ENCODE measurements around the gene RNF113B. TPM values are rescaled to one million over a fixed set of nuclear protein-coding genes. Genes with fewer than 3 reads are reported as not detected.

The RNF113B gene
- total RNA-seq, 1 experiment from 2014 or later = not detected

GRCh38 chr13:98224557-98224956, 47.5 kb upstream of the RNF113B start:
- DNase-seq (ENCODE audit: unreplicated experiment) = no peak
- intact Hi-C loops (cut with micrococcal nuclease) = no loop called here
- H3K9me3 Mint-ChIP-seq (ENCODE audit: unreplicated experiment) = no peaks in the 10 kb centered on the region
- CTCF ChIA-PET = interaction anchor here (0.6 kb wide), 2 partner anchors 74 to 303 kb away, joined by 3 read pairs; no protein-coding TSS in a partner anchor
- H3K4me1 Mint-ChIP-seq (ENCODE audit: insufficient read depth, unreplicated experiment) = no peaks in the 10 kb centered on the region
- no peak overlapping the region for H3K27ac Mint-ChIP-seq (ENCODE audit: low read depth, unreplicated experiment)
- H3K36me3 Mint-ChIP-seq (ENCODE audit: insufficient read depth, unreplicated experiment) = no peaks in the 10 kb centered on the region
- no TSS peak for BruUV-seq (replicated peaks)
- POLR2A ChIA-PET = interaction anchor here (1.0 kb wide), 1 partner anchor 8 kb away, joined by 3 read pairs; no protein-coding TSS in a partner anchor
- no peak overlapping the region for H3K4me3 Mint-ChIP-seq (ENCODE audit: unreplicated experiment)
- TF ChIP-seq CTCF (IDR thresholded peaks at IDR 0.05; ENCODE audit: unreplicated experiment) = no peak
- no peaks in the 10 kb centered on the region for H3K27me3 Mint-ChIP-seq (ENCODE audit: insufficient read depth, unreplicated experiment)

GRCh38 chr13:98223741-98224140, 46.7 kb upstream of the RNF113B start:
- TF ChIP-seq CTCF (IDR thresholded peaks at IDR 0.05; ENCODE audit: unreplicated experiment) = no peak
- no peaks in the 10 kb centered on the region for H3K4me1 Mint-ChIP-seq (ENCODE audit: insufficient read depth, unreplicated experiment)
- intact Hi-C loops (cut with micrococcal nuclease) = no loop called here
- no peak overlapping the region for H3K4me3 Mint-ChIP-seq (ENCODE audit: unreplicated experiment)
- H3K27me3 Mint-ChIP-seq (ENCODE audit: insufficient read depth, unreplicated experiment) = no peaks in the 10 kb centered on the region
- H3K27ac Mint-ChIP-seq (ENCODE audit: low read depth, unreplicated experiment) = no peak overlapping the region
- H3K9me3 Mint-ChIP-seq (ENCODE audit: unreplicated experiment) = no peaks in the 10 kb centered on the region
- no peaks in the 10 kb centered on the region for H3K36me3 Mint-ChIP-seq (ENCODE audit: insufficient read depth, unreplicated experiment)
- DNase-seq (ENCODE audit: unreplicated experiment) = no peak
- ChIA-PET CTCF (interaction anchor here (1.0 kb wide), 1 partner anchor 429 kb away, joined by 3 read pairs; no protein-coding TSS in a partner anchor), POLR2A (interaction anchor here (0.6 kb wide), 1 partner anchor 23 kb away, joined by 3 read pairs; no protein-coding TSS in a partner anchor)
- no TSS peak for BruUV-seq (replicated peaks)

DNA sequence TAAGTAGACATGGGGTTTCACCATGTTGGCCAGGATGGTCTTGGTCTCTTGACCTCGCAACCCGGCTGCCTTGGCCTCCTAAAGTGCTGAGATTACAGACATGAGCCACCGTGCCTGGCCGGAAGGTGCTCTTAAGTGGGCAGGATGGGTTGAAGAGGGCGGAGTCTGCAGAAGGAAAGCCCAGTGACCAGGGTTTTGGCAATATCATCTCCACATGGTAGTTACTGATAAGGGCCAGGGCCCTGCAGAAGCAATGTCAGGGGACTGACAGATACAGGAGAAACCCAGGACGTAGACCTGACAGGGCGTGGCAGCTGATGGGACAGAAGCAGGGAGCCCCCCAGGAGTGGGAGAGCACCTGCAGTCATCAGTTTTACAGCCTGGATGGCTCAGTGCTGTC, 45.7 kb upstream of the RNF113B start:
- POLR2A ChIA-PET = no interaction called here
- no peak overlapping the region for H3K4me3 Mint-ChIP-seq (ENCODE audit: unreplicated experiment)
- no peaks in the 10 kb centered on the region for H3K36me3 Mint-ChIP-seq (ENCODE audit: insufficient read depth, unreplicated experiment)
- intact Hi-C loops (cut with micrococcal nuclease) = no loop called here
- TF ChIP-seq CTCF (IDR thresholded peaks at IDR 0.05; ENCODE audit: unreplicated experiment) = no peak
- BruUV-seq (replicated peaks) = no TSS peak
- no peaks in the 10 kb centered on the region for H3K27me3 Mint-ChIP-seq (ENCODE audit: insufficient read depth, unreplicated experiment)
- CTCF ChIA-PET = no interaction called here
- no peaks in the 10 kb centered on the region for H3K9me3 Mint-ChIP-seq (ENCODE audit: unreplicated experiment)
- no peaks in the 10 kb centered on the region for H3K4me1 Mint-ChIP-seq (ENCODE audit: insufficient read depth, unreplicated experiment)
- no peak for DNase-seq (ENCODE audit: unreplicated experiment)
- H3K27ac Mint-ChIP-seq (ENCODE audit: low read depth, unreplicated experiment) = no peak overlapping the region

GRCh38 chr13:98222081-98222554, 45.0 kb upstream of the RNF113B start:
- ChIA-PET CTCF (no interaction called here), POLR2A (no interaction called here)
- no peaks in the 10 kb centered on the region for H3K9me3 Mint-ChIP-seq (ENCODE audit: unreplicated experiment)
- H3K4me1 Mint-ChIP-seq (ENCODE audit: insufficient read depth, unreplicated experiment) = no peaks in the 10 kb centered on the region
- no TSS peak for BruUV-seq (replicated peaks)
- intact Hi-C loops (cut with micrococcal nuclease) = no loop called here
- no peaks in the 10 kb centered on the region for H3K36me3 Mint-ChIP-seq (ENCODE audit: insufficient read depth, unreplicated experiment)
- TF ChIP-seq CTCF (IDR thresholded peaks at IDR 0.05; ENCODE audit: unreplicated experiment) = no peak
- H3K27ac Mint-ChIP-seq (ENCODE audit: low read depth, unreplicated experiment) = no peak overlapping the region
- H3K4me3 Mint-ChIP-seq (ENCODE audit: unreplicated experiment) = no peak overlapping the region
- no peak for DNase-seq (ENCODE audit: unreplicated experiment)
- H3K27me3 Mint-ChIP-seq (ENCODE audit: insufficient read depth, unreplicated experiment) = no peaks in the 10 kb centered on the region

All from MCF 10A (cell line).